Ovary (tissue), 3 donors: ENCODE data around the gene CA9.

ENCODE experiments used
- POLR2A ChIP-seq: fragments of 450-650 bp; IDR thresholded peaks from one replicate; pipeline ENCODE4 v1.6.1; 2017; ENCODE audit warnings: antibody characterized with exemption, mild to moderate bottlenecking, moderate library complexity
- TF ChIP-seq, protein P1 (sequence below), 3 donors: fragments of 450-650 bp in 2 of 3; fragments of 200-600 bp in 1 of 3; IDR thresholded peaks; one replicate each; pipeline versions ENCODE4 v1.5.1 to v1.8.0; 2016 to 2022; ENCODE audit warnings: antibody characterized with exemption in 3 of 3, mild to moderate bottlenecking in 1 of 3
- donor health status: DM: no; HTN: no; CAD: no.

DNA sequence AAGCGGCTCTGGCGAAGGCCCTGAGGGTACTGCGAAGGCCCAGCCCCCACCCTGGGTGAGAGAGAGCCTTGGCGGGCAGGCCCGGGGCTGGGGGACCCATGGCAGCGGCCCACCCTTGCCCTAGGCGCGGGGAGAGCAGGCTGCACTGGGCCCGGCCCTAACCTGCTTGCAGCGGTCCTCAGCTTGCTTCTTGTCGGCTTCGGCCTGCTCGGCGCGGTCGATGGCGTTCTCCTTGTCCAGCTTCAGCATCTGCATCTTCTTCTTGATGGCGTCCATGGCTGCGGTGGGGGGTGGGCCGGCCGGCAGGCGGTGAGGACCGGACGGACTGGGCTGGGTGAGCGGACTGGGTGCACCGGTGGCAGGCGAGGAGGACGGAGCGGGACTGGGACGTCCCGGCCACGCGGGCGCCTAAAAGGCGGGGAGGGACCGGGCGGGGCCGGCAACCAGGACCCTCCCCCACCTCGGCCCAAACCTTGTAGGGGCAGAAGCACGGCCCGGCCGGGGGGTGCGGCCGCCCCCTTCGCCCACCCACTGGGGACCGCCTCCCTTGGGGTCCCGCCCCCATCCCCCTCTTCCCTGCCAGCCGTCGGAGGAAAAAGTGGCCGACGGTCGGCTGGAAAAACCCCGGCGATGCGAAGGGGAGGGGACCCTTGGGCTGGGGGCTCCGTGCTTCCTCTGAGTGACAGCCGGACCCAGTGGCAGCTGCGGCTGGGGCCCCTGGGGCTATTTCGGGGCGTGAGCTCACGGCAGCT is 16.0 kb downstream of the CA9 start, which contains the start of gene TPM2:
- TF ChIP-seq, protein P1, sequence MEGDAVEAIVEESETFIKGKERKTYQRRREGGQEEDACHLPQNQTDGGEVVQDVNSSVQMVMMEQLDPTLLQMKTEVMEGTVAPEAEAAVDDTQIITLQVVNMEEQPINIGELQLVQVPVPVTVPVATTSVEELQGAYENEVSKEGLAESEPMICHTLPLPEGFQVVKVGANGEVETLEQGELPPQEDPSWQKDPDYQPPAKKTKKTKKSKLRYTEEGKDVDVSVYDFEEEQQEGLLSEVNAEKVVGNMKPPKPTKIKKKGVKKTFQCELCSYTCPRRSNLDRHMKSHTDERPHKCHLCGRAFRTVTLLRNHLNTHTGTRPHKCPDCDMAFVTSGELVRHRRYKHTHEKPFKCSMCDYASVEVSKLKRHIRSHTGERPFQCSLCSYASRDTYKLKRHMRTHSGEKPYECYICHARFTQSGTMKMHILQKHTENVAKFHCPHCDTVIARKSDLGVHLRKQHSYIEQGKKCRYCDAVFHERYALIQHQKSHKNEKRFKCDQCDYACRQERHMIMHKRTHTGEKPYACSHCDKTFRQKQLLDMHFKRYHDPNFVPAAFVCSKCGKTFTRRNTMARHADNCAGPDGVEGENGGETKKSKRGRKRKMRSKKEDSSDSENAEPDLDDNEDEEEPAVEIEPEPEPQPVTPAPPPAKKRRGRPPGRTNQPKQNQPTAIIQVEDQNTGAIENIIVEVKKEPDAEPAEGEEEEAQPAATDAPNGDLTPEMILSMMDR (IDR thresholded peaks at IDR 0.05), result no peak
- TF ChIP-seq POLR2A, result peak; percentile 41
